GM21723 (cell line): Measurements from ENCODE around the gene NPPC.
"Not testable (repeated sequence)": the region's sequence is repeated elsewhere in the genome, so short reads cannot be mapped to it uniquely, and the experiment has no call there.

Source experiments
- ATAC-seq: cut with Tn5 transposase; IDR thresholded peaks from one replicate; pipeline ENCODE4 v1.9.1; 2021; ENCODE audit warnings: mild to moderate bottlenecking, moderate library complexity; ENCODE audit not compliant: unreplicated experiment

NPPC gene

DNA sequence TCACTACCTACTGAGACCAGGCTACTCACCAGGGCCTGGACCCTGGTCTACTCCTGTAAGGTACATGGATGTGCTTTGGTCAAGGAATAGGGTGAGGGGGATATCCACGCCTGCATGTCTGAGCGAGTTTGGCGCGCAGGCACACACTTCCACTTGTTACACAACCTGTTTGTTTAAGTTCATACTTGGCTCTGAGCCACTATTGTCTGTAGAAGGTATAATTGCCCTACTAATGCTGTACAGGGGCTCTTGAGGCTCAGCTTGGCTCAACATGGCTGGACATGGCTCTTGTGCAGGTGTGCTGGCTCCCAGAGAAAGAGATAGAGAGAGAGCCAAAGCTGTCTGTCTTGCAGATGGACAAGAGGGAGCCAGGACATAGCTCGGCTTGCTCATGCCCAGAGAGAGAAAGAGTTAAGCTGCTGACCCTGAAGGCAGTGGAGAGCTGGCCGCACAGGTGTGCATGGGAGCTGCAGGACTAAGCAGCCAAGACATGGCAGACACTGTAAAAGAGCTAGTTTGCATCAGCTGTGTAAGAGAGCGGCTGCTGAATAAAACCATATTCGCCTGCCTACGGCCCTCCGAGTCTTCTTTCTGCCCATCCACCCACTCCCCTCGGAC lies 35.2 kb downstream of the NPPC start:
- ATAC-seq = no peak

DNA sequence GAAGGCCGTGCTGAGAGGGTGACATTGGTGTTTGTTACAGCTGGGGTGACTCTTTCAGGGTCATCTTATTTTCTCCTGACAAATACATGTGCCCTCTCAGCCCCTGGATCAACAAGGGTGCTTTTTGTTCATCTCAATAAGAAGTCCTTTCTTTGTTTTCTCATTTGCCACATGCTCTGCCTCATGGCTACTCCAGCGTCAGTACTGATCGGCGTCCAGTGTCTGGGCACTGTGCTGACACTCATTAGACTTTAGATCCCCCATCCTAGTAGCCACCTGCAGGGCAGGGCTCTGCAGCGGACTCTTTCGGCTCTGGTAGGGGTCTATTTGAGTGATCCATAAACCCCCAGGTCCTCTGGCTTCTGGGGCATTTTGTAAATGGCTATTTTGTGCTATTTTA lies 38.4 kb downstream of the NPPC start:
- ATAC-seq = no peak

DNA sequence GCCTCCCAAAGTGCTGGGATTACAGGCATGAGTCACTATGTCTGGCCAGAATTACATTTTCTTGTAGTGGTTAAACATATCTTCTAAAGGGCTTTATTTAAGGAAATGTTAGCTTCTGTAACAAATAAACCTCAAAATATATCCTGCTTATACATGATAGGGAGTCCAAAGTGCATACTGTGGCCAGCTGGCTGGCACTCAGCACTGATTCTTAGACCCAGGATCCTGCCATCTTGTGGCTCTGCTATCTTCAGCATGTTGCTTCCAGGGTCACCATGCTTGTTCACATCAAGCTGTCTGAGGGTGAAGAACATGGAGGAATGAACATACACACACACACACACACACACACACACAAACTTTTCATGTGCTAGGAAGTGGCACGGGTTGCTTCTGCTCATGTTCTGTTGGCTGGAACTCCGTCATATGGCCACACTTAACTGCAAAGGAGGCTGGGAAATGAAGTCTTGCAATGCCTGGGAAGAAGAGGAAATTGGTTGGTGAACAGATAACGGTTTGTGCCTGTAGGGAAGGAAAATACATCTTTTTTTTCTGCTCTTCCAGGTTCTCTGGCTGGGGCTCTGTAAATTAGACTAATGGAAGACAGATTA lies 40.0 kb downstream of the NPPC start:
- no peak for ATAC-seq

DNA sequence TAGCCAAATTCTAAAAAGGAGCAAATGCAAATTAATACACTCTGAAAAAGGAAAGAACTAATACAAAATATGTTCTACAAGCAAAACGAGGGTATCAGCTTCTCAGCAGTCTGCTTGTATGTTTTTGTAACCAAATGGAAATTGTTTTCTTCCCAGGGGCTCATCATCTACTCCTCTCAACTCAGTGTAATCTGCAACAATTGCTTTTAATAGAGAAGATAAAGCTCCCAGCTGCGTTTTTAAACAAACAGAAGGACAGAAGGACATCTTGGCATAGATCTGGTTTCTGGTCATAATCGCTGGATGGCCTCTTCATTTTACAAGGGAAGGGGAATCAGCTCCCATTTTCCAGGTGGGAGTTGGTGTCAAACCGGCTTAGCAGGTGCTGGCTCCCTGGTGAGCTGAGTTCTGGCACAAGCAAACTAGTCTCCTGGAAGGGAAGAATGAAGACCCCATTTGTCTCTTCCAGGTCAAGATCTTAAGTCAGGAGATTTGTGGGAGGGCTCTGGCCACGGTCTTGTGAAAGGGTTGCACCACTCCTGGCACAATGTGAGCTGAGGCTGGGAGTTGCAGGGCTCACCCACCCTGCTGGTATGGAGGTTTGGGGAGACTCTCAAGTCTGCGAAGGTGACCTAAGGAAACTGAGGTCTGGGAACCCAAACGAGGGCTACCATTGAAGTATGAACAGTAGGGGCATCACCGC lies 41.6 kb downstream of the NPPC start:
- no peak for ATAC-seq

DNA sequence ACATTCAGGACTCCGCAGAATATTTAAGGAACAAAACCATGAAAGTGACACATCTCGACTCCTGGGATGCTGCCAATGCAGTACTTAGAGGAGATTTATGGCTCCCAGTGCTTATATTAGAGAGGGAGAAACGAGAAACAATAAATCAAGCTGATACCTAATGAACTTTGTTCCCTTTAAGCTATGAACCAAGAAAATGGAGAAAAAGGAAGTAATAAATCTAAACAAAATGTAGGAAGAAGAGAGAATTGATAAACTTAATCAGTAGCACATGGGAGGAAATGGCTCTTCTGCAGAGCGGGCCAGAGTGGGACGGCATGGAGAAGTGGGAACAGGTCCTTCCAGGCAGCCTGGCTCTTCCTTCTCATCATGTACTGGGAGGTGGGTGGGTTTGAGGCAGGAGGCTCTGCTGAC lies 42.7 kb downstream of the NPPC start:
- ATAC-seq = no peak

DNA sequence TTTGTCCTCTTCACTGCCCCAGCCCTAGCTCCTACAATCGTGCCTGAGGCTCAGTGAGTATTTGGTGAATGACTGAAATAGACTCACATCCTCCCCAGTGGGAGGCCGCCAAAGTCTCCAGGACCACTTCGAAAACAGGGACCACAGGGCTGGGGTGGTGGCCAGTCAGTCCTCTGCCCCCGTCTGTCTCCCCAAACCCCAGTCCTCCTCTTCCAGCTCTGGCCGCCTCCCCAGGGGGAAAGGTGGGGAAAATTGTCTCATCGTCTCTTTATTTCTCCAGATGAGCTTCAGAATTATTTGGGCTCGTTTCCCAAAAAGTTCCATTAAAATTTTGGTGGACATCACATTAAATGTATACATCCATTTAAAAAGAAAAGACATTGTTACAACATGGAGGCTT lies 43.5 kb downstream of the NPPC start:
- no peak for ATAC-seq

DNA sequence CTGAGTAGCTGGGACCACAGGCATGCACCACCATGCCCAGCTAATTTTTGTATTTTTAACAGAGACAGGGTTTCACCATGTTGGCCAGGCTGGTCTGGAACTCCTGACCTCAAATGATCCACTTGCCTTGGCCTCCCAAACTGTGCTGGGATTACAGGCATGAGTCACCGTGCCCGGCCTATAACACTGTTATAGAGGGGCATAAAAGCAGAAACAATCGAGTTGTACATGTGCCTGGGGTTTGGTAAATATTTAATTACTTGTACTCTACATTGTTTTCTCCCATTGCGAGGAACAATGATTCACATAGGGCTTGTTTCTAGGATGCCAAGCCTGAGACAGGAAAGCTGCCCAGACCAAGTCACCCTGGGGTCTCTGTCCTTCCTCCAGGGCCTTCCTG lies 45.8 kb downstream of the NPPC start:
- not testable (repeated sequence) for ATAC-seq

DNA sequence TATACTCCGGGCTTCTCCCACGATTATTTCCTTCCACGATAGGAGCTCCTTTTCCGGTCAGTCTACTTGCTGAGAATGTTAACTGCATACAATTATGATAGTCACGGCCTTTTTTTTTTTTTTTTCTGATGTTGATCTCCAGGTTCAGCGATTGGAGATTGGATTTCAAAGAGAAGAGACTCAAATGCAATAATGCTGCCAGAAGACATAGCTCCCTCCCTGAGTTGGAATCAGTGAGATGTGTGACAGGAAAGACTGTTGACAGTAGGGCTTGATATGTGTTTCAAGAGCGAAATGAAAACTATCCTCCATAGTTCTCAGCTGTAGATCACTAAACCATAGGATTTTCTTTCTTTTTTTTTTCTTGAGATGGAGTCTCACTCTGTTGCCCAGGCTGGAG lies 47.0 kb downstream of the NPPC start:
- ATAC-seq = no peak

DNA sequence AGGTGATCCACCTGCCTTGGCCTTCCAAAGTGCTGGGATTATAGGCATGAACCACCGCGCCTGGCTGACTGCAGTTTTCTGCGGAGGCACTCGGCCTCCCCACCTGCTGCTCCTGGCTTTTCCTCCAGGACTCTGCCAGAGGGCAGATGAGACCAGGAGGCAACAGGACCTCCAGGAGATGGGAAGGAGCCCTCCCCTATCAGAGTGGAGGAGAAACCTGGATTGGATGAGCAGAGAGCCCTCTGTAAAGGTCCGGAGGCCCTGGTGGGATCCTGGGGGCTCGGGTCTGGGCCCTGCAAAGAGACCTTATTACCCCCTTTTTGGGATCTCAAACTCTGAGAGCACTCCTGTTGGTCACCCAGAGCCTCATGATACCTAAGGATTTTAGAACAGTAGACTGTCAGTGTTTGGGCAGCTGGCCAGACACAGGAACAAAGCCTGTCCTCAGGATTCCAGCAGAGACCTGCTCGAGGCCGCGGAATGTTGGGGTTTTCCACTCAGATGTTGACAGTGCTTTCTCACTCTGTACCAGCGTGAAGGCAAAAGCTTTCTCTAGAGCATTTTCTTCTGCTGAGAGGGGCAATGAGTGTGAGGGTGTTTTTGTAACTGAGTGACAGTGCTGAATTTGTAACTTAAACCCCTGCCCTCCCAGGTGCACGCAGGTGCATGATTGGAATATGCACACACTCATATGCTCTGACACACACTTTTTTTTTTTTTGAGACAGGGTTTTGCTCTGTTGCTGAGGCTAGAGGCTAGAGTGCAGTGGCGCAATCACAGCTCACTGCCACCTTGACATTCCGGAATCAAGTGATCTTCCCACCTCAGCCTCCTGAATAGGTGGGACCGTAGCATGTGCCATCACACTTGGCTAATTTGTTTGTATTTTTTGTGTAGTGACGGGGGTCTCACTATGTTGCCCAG lies 48.4 kb downstream of the NPPC start:
- no peak for ATAC-seq

DNA sequence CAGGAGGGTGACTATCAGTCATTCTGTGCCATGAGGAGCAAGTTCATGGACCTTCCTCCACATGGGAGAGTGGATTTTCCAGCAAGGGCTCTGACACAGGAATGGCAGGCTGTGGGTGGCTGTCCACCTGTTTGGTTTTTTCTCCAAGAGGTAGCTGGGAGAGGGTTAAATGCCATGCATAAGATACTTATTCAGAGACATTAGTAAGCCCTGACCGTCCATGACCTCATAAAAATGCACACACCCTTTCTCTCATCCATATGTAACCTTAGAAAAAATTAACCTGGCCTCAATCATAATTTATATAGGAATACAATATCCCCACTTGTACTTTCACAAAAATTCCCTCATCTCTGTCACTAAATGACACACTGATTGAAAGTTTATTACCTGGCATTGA lies 51.3 kb downstream of the NPPC start:
- ATAC-seq = no peak
